Central memory CD8-positive, alpha-beta T cell (primary cell): Measurements from ENCODE around the gene MVD.
"Not testable (repeated sequence)": the region's sequence is repeated elsewhere in the genome, so short reads cannot be mapped to it uniquely, and the experiment has no call there.

Experiments
- ATAC-seq: fragments of 150-1000 bp; cut with Tn5 transposase; replicated peaks from 2 replicates; pipeline ENCODE4 v1.10.0; 2022; ENCODE audit warnings: mild to moderate bottlenecking, moderate FRiP score, moderate number of reproducible peaks; ENCODE audit not compliant: poor library complexity, severe bottlenecking; ENCODE audit errors: extremely low read depth
- DNase-seq, 2 donors: peaks; one replicate each; pipeline ENCODE4 v3.0.0; 2021; ENCODE audit warnings: low spot score in 2 of 2
- H3K27ac Mint-ChIP-seq: one replicate; pipeline ENCODE4 v1.8.0; 2022; ENCODE audit warnings: low read depth, mild to moderate bottlenecking, moderate library complexity, mixed read lengths
- H3K27me3 Mint-ChIP-seq: one replicate; pipeline ENCODE4 v1.8.0; 2022; ENCODE audit warnings: mixed read lengths
- H3K36me3 Mint-ChIP-seq: one replicate; pipeline ENCODE4 v1.8.0; 2022; ENCODE audit warnings: mild to moderate bottlenecking, moderate library complexity, mixed read lengths; ENCODE audit not compliant: insufficient read depth
- H3K4me1 Mint-ChIP-seq: one replicate; pipeline ENCODE4 v1.8.0; 2022; ENCODE audit warnings: mixed read lengths
- H3K4me3 Mint-ChIP-seq: one replicate; pipeline ENCODE4 v1.8.0; 2022; ENCODE audit warnings: mild to moderate bottlenecking, moderate library complexity, mixed read lengths
- H3K9me3 Mint-ChIP-seq: one replicate; pipeline ENCODE4 v1.8.0; 2022; ENCODE audit warnings: mixed read lengths

MVD gene

DNA sequence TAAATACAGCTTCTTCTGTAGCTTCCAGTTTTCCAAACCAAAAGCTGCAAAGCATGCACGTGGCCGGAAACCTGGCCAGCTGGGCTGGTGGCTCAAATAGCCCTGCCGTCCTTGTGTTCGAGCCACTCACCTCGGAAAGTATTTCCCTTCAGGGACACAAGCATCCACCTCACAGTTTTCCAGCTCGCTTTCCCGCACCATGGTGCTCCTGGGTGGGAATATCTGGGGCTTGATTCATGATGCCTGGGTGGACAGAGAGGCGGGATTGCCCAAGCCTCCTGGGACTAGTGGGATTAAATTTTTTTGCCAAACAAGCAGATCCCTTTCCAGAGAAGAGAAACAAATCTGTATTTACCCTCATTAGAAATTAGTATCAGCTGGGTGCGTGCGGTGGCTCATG is 7.1 kb upstream of the MVD start:
- Mint-ChIP-seq H3K9me3 (no peaks in the 10 kb centered on the region), H3K27me3 (no peaks in the 10 kb centered on the region), H3K27ac (no peak overlapping the region), H3K4me3 (no peak overlapping the region), H3K4me1 (no peaks in the 10 kb centered on the region), H3K36me3 (peaks cover 4% of the 10 kb centered on the region)
- ATAC-seq (no peak), DNase-seq (no peak)

DNA sequence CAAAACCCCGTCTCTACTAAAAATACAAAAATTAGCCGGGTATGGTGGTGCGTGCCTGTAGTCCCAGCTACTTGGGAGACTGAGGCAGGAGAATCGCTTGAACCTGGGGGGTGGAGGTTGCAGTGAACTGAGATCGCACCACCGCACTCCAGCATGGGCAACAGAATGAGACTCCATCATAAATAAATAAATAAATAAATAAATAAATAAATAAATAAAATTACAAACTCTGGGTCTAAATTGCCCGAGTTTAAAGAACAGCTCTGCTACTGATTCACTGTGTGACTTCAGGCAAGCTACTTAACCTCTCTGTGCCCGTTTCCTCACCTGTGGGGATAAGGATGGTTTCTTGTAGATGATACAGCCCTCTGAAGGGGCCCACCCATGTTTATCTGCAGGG is 6.6 kb upstream of the MVD start:
- not testable (repeated sequence) for H3K27ac Mint-ChIP-seq, H3K9me3 Mint-ChIP-seq, H3K36me3 Mint-ChIP-seq, H3K4me1 Mint-ChIP-seq, H3K27me3 Mint-ChIP-seq, ATAC-seq, DNase-seq, H3K4me3 Mint-ChIP-seq

DNA sequence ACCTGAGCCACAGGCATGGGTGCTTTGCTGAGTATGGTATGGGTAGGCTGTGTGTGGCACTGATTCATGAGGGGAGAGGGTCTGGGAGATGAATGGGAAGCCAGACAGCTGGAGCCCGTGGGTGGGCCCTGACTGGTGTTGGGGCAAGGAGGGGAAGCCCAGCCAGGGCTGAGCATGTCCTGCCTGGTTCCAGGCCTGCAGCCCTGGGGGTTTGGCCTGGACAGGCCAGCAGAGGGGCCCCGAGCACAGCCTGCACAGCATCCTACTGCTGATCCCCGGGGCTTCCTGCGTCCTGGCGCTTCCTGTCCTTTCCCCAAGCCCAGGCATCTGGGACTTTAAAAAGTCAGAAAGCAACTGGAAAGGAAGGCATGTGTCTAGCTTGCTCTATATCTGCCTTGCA is 4.6 kb upstream of the MVD start:
- no peak overlapping the region for H3K27ac Mint-ChIP-seq
- no peak overlapping the region for H3K4me3 Mint-ChIP-seq
- H3K9me3 Mint-ChIP-seq = no peaks in the 10 kb centered on the region
- peaks cover 9% of the 10 kb centered on the region for H3K36me3 Mint-ChIP-seq
- no peaks in the 10 kb centered on the region for H3K27me3 Mint-ChIP-seq
- ATAC-seq (no peak), DNase-seq (no peak)
- no peaks in the 10 kb centered on the region for H3K4me1 Mint-ChIP-seq

DNA sequence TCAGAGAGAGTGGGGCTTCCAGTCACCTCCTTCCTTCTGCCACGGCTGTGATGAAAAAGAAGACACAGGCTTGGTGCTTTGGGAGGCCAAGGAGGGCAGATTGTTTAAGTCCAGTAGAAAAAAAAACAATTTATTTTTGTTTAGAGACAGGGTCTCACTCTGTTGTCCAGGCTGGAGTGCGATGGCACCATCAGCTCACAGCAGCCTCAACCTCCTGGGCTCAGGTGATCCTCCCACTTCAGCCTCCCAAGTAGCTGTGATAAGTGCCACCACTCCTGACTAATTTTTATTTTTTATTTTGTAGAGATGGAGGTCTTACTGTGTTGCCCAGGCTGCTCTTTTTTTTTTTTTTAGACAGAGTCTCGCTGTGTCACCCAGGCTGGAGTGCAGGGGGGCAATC is 2.7 kb upstream of the MVD start:
- DNase-seq (no peak), ATAC-seq (no peak)
- no peak overlapping the region for H3K27ac Mint-ChIP-seq
- H3K36me3 Mint-ChIP-seq = peaks cover 10% of the 10 kb centered on the region
- peaks cover 12% of the 10 kb centered on the region for H3K4me1 Mint-ChIP-seq
- no peak overlapping the region for H3K4me3 Mint-ChIP-seq
- no peaks in the 10 kb centered on the region for H3K27me3 Mint-ChIP-seq
- H3K9me3 Mint-ChIP-seq = no peaks in the 10 kb centered on the region

DNA sequence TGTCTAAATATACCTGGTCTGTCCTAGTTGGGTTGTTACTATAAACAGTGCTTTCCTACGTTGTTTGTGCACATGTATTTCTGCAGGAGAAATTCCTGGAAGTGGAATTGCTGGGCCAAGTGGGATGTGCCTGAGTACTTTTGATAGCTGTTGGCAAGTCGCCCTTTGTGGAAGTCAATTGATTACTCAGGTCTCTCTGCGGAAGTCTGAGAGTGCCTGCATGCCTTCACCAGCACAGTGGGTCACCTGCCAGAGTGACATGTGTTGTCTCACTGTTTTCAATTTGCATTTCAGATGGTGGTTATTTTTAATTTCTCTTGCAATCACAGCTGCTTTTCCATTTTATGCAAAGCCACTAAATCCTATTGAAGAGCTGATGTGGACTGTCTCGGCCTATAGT is 2.3 kb upstream of the MVD start:
- Mint-ChIP-seq H3K36me3 (peaks cover 10% of the 10 kb centered on the region), H3K27me3 (no peaks in the 10 kb centered on the region), H3K27ac (no peak overlapping the region), H3K4me1 (peaks cover 12% of the 10 kb centered on the region), H3K4me3 (peak overlapping the region; percentile 37), H3K9me3 (no peaks in the 10 kb centered on the region)
- DNase-seq (no peak), ATAC-seq (no peak)

DNA sequence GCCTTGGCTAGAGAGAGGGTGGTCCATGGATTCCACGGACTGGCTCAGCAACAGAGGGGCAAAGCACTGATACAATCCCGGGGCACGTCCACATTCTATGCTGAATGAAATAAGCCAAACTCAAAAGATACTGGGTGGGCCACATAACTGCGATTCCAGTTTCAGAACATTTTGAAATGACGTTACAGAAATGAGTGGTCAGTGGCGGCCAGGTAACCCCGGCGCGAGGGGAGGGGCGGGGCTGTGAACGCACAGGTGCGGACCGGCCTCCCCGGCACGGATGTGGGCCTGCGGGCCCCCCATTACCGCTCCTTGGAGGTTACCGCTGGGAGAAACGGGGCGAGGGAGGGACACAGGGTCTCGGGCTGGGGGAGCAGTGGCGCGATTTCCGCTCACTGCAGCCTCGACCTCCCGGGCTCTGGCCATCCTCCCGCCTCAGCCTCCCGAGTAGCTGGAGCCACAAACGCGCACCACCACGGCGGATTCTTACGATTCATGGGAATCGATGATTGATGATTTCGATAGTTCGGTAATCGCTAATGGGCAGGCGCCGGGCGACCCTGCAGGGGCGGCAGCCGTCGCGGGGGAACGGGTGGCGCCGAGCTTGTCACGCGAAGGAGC is 559 bp downstream of the MVD start:
- peaks cover 8% of the 10 kb centered on the region for H3K36me3 Mint-ChIP-seq
- ATAC-seq (peak; percentile 1), DNase-seq (no peak)
- peak overlapping the region; percentile 86 for H3K4me3 Mint-ChIP-seq
- H3K9me3 Mint-ChIP-seq = no peaks in the 10 kb centered on the region
- no peaks in the 10 kb centered on the region for H3K27me3 Mint-ChIP-seq
- H3K4me1 Mint-ChIP-seq = peaks cover 12% of the 10 kb centered on the region
- H3K27ac Mint-ChIP-seq = peak overlapping the region; percentile 92

DNA sequence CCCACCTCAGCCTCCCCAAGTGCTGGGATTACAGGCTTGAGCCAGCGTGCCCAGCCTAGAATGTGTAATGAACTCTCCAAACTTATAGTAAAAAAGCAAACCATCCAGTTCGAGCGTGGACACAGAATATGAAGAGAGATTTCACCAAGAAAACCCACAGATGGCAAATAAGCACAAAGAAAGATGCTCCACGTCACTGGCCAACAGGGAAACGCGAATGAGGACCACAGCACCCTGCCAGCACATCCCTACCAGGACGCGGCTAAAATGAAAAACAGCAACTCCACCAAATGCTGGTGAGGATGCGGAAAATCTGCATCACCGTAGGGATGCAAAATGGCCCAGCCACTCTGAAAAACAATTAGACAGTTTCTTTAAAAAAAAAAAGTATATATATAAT is 1.4 kb downstream of the MVD start:
- H3K9me3 Mint-ChIP-seq = no peaks in the 10 kb centered on the region
- H3K27me3 Mint-ChIP-seq = no peaks in the 10 kb centered on the region
- ATAC-seq = no peak
- peak overlapping the region; percentile 86 for H3K4me3 Mint-ChIP-seq
- H3K36me3 Mint-ChIP-seq = peaks cover 6% of the 10 kb centered on the region
- H3K4me1 Mint-ChIP-seq = peaks cover 12% of the 10 kb centered on the region
- H3K27ac Mint-ChIP-seq = peak overlapping the region; percentile 80
- no peak for DNase-seq

DNA sequence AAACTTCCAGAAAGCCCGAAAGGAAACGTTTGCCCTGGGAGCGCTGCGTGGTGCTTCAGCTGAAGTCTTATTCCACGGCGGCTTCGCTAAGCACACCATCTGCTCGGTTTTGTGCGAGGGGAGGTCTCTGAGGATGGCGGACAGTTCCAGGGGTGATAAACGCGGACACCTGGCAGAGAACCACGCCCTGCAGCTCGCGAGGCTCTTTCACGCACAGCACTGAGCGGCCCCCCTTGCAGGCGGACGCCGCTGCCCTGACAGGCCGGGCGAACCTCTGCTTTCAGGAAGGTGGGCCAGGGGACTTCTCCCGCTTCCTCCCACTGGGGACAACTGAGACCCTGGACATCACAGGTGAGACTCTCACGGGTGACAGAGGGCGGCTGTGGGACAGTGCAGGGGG is 3.7 kb downstream of the MVD start:
- H3K27ac Mint-ChIP-seq = no peak overlapping the region
- H3K4me3 Mint-ChIP-seq = no peak overlapping the region
- no peaks in the 10 kb centered on the region for H3K9me3 Mint-ChIP-seq
- H3K27me3 Mint-ChIP-seq = no peaks in the 10 kb centered on the region
- H3K4me1 Mint-ChIP-seq = peaks cover 12% of the 10 kb centered on the region
- DNase-seq = no peak
- H3K36me3 Mint-ChIP-seq = peaks cover 6% of the 10 kb centered on the region
- no peak for ATAC-seq

DNA sequence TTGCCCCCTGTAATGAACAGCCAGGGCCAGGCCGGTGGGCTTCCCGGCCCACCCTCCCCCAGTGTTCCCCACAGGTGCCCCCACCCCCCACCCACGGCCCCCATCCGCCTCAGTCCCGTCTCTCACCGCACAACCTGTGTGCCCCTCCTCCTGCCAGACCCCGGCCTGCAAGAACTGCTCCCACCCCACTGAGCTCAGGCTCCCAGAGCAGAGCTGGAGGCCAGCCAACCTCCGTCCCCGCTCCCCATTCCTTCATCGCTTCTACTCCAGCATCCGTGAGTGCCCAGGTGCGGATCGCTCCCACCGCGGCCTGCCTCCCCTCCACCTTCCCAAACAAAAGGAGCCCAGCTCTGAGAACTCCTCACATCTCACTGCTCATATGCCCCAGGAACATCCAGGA is 4.2 kb downstream of the MVD start:
- Mint-ChIP-seq H3K4me1 (peaks cover 12% of the 10 kb centered on the region), H3K27me3 (no peaks in the 10 kb centered on the region), H3K27ac (no peak overlapping the region), H3K9me3 (no peaks in the 10 kb centered on the region), H3K4me3 (no peak overlapping the region), H3K36me3 (peaks cover 6% of the 10 kb centered on the region)
- DNase-seq (no peak), ATAC-seq (no peak)

DNA sequence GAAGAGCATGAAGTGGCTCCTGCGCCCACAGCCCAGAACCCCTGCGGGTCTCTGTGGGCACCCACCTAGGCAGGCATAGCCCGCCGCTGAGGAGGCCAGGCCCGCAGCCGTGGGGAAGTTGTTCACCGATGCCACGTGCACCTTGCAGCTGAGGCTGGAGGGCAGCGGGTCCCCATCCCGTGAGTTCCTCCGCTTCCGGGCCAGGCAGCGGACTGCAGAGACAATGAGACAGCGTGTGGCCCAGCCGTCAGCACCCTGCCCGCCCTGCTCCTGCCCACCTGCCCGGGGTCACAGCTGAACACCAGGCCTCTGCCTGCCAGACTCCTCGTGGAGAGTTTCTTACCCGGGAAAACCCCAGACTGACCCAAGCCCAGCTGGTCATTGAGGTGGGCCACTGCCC is 5.5 kb downstream of the MVD start:
- ATAC-seq = no peak
- Mint-ChIP-seq H3K27ac (no peak overlapping the region), H3K4me1 (peaks cover 12% of the 10 kb centered on the region), H3K36me3 (peaks cover under 1% of the 10 kb centered on the region), H3K4me3 (no peak overlapping the region), H3K9me3 (no peaks in the 10 kb centered on the region), H3K27me3 (no peaks in the 10 kb centered on the region)
- no peak for DNase-seq

DNA sequence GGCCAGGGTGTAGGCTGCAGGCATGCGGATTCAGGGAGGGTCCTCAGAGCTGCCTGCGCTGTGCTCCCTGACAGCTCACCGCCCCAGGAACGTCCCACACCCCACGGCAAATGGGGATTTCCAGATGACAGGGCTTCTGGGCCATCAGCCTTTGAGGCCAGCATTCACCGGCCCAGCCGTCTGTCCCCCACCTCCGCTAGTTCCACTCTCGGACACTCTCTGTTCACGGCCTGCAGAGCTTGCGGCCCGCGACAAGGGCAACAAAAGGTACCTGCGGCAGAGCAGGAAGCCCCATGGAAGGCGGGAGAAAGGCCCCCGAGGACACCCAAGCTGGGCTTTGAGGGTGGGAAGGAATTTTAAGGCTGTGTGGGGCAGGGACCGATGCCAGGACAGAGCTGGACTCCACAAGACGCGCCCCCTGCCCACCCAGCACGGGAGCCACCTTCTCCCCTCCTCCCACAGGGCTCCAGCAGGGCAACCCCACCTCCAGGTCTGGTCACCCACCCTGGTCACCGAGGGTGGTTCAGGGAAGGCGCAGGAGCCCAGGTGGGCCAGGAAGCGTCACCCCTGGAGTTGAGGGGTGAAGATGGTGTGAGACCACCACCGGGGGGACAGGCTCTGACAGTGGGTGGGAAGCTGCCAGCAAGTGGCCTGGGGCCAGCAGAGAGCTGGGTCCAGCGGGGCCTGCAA is 6.5 kb downstream of the MVD start:
- H3K4me3 Mint-ChIP-seq = no peak overlapping the region
- H3K9me3 Mint-ChIP-seq = no peaks in the 10 kb centered on the region
- no peaks in the 10 kb centered on the region for H3K27me3 Mint-ChIP-seq
- H3K27ac Mint-ChIP-seq = no peak overlapping the region
- DNase-seq (no peak), ATAC-seq (no peak)
- H3K36me3 Mint-ChIP-seq = peaks cover 1% of the 10 kb centered on the region
- peaks cover 7% of the 10 kb centered on the region for H3K4me1 Mint-ChIP-seq

DNA sequence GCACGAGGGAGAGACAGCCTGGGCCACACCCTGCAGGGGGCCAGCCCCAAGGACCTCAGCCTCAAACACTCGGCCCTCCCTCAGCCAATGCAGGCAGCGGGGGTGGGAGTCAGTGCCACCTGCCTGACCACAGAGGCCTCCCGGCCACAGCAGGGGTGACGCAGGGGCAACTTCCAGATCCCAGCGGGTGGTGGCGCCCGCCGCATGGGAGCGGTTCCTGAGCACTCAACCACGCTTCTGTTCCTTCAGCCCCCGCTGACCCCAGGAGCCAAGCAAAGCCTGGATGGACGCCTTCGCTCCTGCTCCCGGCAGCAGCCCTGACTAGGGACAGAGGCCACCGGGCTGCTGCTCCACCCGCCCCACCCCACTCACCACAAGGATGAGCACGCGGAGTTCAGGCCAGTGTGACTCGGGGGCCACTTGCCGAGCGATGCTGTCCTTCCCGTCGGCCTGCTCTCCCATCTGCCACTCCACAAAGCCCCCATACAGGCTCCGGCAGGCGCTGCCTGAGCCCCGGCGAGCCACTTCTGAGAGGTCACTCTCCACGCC is 7.1 kb downstream of the MVD start:
- no peaks in the 10 kb centered on the region for H3K27me3 Mint-ChIP-seq
- no peak overlapping the region for H3K27ac Mint-ChIP-seq
- DNase-seq = no peak
- no peaks in the 10 kb centered on the region for H3K9me3 Mint-ChIP-seq
- H3K4me1 Mint-ChIP-seq = peaks cover 7% of the 10 kb centered on the region
- no peak overlapping the region for H3K4me3 Mint-ChIP-seq
- ATAC-seq = no peak
- peaks cover 5% of the 10 kb centered on the region for H3K36me3 Mint-ChIP-seq

DNA sequence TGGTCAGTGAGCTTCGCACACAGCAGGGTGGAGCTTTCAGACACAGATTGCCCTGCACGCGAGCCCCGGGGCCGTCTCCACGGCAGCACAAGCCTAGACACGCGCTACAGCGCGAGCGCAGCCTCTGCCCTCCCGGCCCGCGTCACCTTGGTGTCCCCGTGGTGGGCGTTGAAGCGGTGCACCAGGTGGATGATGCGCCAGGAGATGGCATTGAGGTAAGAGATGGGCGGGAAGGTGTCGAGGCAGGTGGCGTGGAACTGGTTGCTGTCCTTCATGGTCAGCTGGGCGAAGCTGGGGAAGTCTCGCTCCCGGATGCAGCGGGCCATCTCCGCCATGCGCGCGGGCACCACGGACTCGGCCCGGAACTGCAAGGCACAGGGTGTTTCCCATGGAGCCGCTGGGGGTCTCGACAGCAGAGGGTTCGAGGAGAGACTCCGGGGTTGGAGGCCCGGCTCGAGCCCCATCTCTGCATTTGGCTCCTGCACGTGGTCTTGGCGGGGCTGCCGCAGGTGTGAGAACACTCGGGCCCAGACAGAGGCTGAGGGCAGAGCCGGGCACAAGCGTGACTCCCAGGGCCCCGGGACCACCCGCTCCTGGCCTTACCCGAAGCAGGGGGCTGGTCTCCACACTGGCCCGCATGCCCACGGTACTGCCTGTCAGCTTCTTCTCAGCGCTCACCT is 7.7 kb downstream of the MVD start:
- Mint-ChIP-seq H3K4me1 (peaks cover 7% of the 10 kb centered on the region), H3K36me3 (peaks cover 8% of the 10 kb centered on the region), H3K27ac (peak overlapping the region; percentile 75), H3K4me3 (no peak overlapping the region), H3K27me3 (no peaks in the 10 kb centered on the region), H3K9me3 (no peaks in the 10 kb centered on the region)
- ATAC-seq (no peak), DNase-seq (no peak)
